ENCODE results near the gene PROM2.

DNA sequence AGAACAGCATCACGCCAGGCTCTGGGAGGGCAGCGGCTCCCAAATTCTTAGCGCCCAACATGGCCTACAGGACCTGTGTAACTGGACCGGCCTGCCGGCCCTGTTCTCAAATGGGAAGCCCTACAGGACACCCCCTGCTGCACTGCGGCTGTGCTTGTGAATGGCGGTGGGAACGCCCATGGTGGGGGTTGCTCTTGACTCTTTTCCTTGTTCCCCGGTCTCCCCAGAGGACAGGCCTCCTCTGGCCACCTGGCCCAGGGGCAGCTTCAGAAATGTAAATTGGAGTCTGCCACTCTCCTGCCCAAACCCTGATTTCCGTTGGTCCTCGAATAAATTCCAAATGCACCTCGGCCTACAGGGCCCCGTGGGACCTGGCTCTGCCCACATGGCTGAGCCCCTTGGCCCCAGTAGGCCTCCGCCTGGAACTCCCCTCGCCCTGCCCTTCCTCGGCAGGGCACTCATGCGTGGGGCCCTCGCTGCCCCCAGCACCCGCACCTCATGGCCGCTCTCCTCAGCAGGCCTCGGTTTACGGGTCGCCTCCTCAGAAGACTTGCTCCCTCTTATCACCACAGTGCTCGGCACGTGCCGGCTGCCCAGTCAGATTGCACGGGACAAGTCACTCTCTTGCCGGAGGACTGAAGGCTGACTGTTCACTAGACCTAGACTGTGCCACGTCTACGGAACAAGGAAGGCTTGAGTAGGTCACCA is 52.3 kb downstream of the PROM2 start:
- TF ChIP-seq, protein P1, sequence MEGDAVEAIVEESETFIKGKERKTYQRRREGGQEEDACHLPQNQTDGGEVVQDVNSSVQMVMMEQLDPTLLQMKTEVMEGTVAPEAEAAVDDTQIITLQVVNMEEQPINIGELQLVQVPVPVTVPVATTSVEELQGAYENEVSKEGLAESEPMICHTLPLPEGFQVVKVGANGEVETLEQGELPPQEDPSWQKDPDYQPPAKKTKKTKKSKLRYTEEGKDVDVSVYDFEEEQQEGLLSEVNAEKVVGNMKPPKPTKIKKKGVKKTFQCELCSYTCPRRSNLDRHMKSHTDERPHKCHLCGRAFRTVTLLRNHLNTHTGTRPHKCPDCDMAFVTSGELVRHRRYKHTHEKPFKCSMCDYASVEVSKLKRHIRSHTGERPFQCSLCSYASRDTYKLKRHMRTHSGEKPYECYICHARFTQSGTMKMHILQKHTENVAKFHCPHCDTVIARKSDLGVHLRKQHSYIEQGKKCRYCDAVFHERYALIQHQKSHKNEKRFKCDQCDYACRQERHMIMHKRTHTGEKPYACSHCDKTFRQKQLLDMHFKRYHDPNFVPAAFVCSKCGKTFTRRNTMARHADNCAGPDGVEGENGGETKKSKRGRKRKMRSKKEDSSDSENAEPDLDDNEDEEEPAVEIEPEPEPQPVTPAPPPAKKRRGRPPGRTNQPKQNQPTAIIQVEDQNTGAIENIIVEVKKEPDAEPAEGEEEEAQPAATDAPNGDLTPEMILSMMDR (IDR thresholded peaks at IDR 0.05), result no peak
- no peak for TF ChIP-seq POLR2A (IDR thresholded peaks at IDR 0.05)
